GM19238 (cell line): ENCODE measurements around the gene WNT5A.

Experiments
- DNase-seq: peaks from one replicate; pipeline ENCODE4 v3.0.0; 2011; ENCODE audit warnings: low spot score; ENCODE audit not compliant: insufficient read length

WNT5A gene

GRCh38 chr3:55452886-55453285, 34.2 kb downstream of the WNT5A start:
- no peak for DNase-seq

- DNase-seq: no peak
Measured at GRCh38 chr3:55449527-55449926, 37.6 kb downstream of the WNT5A start.

DNA sequence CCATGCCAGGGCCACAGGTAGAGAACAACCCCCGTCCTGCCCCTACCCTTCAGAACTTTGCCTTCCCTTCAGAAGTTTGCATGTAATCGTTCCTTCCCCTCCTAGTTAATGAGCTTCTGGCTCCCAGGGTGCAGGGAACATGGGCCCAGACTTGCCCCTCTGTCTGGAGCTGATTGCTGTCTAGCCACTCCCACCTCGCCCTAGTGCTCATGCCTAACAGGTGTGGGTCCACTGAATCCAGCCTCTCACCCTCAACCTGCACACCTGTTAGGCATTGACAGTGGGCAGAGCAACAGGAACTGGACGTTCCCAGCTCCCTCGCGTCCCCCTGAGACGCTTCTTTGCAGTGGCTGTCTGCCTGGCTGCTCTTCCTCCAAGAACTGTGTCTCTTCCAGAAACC, 40.3 kb downstream of the WNT5A start:
- DNase-seq: no peak

DNA sequence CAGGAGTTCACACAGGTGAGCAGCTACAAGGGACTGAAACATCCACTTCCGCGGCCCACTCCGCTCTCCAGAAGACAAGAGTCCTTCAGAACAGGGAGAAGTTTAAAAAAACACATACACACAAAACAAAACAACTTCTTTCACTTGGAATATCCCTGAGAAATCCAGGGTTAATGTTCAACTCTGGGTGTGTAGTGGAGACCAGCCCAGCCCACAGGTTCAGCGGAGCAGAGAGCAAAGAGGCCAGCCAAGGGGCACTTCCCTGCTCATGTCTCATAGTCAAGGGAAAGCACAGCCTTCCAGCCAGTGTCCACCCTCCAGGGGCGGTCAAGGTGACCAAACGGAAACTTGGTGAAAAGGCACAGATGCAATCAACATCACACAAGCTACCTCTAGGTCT, 41.6 kb downstream of the WNT5A start:
- no peak for DNase-seq

GRCh38 chr3:55443346-55443745, 43.8 kb downstream of the WNT5A start:
- DNase-seq: no peak

DNA sequence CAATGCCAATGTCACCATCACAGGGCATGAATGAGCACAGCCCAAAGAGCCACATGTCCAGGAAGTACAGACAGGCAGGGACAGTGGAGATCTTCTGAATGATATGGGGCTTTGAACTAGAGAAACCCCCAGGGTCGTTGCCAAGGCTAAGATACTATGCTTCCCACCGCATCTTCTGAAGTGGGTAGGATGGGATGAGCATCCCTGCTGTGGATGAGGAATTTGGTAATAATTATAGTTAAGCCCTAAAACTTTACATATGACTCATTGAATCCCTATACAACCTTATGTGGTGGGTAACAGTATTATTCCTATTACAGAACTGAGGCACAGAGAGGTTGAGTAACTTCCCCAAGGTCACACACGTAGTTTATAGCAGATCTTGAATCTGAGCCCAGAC, 44.2 kb downstream of the WNT5A start:
- no peak for DNase-seq

- no peak for DNase-seq
Measured at GRCh38 chr3:55441499-55441898, 45.6 kb downstream of the WNT5A start.

GRCh38 chr3:55440104-55440708, 46.9 kb downstream of the WNT5A start:
- no peak for DNase-seq

- DNase-seq: no peak
Measured at GRCh38 chr3:55439657-55440056, 47.4 kb downstream of the WNT5A start.

- DNase-seq: no peak
Measured at GRCh38 chr3:55436644-55437043, 50.5 kb downstream of the WNT5A start.

DNA sequence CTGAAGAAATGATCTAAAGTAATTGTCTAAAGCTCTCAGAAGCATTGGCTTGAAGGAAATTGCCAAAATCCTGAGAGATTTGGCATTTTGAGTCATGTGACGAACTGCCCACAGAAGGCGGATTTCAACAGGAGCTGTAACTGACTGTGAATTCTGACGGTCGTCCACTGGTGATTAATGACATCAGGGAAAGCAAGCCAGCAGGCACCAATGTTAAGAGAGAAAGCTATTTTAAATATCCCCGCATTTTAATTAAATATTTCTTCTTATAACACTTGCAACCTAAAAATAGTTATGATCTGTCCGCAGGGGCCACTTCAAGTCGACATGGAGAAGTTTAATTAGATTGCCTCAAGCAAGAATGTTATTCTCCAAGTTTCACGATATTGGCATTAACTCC, 51.6 kb downstream of the WNT5A start:
- no peak for DNase-seq

- no peak for DNase-seq
Measured at GRCh38 chr3:55434789-55435188, 52.3 kb downstream of the WNT5A start.

GRCh38 chr3:55431041-55431440, 56.1 kb downstream of the WNT5A start:
- DNase-seq: no peak

DNA sequence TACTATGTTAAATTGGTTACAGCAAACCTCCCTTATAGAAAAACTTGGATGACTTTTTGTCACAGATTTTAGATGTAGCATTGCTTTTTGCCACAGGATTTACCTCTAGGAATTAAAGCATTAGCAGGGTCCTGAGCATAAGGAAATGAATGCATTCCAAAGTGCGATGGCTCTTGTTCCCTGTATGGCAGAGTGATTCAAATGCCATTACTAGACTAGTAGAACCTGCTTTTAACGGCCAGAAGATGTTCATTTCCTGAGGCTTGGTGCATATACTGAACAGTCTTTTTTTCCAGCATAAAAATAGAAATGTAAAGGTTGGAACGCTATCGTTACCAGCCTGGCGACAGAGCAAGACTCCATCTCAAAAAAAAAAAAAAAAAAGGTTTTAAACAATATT, 59.4 kb downstream of the WNT5A start:
- no peak for DNase-seq

- no peak for DNase-seq
Measured at GRCh38 chr3:55426486-55426885, 60.6 kb downstream of the WNT5A start.

DNA sequence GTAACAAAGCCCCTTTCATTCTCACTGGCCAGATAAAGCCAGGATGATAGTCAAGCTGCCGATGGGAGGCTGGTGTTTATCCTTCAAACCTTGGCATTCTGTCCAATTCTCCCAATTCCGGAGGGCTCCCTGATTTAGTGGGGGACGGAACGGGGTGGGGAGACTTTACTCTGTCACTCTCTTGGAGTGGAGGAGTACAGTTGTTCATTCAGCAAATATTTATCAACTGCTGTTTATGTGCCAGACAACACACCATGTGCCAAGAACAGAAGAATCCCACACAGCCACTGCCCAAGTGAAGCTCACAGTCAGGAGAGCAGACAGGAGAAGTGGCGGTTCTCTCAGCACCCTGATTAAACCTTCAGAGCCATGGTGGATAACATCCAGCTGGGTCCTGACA, 63.3 kb downstream of the WNT5A start:
- no peak for DNase-seq

DNA sequence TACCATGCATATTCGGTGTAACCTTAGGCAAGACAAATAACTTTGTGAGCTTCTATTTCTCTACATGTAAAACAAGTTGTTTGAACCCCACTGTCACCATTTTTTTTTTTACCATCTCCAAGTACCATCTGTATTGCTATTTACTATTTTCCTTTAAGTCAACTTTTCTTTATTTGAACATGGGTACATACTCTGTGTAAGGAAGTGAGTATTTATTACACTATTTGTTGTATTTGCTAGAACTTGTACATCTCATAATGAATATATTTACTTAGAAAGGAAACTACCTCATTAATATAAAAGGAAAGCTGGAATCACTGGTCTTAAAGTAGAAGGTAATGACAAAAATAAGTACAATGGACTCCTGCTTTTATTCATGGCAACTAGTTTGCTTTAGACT, 69.9 kb downstream of the WNT5A start:
- DNase-seq: no peak

DNA sequence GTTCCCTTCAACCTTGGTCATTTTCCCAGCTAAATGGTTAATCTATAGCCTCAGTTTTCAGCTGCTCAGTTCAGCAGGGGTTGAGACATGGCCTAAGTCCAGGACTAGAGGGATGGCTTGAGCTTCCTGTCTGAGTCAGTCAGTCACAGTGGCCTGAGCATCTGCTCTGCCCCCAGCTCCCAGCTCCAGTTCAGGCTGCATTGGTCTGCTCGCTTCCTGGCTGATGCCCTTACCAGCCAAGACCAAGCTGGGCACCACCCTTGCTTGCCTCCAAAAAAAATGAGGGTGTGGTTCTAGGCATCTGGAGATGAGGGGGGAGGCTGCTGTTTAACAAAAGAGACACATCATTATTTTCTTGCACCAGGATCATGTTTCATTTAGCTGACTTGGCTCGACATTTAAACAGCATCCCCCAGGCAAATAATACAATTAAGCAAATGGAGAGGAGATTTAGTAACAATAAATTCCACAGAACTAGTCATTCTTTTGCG, 70.7 kb downstream of the WNT5A start:
- DNase-seq: no peak
